ENCODE measurements around the gene FEZF2.

Gene FEZF2

GRCh38 chr3:62367763-62368195, 5.6 kb downstream of the FEZF2 start:
- Mint-ChIP-seq H3K27me3 (ENCODE audit: low read depth, poor library complexity) (peaks cover 100% of the 10 kb centered on the region), H3K27ac (no peak overlapping the region), H3K4me3 (no peak overlapping the region), H3K9me3 (no peaks in the 10 kb centered on the region), H3K36me3 (ENCODE audit: low read depth) (no peaks in the 10 kb centered on the region), H3K4me1 (peaks cover 22% of the 10 kb centered on the region)
- TF ChIP-seq, protein P1, sequence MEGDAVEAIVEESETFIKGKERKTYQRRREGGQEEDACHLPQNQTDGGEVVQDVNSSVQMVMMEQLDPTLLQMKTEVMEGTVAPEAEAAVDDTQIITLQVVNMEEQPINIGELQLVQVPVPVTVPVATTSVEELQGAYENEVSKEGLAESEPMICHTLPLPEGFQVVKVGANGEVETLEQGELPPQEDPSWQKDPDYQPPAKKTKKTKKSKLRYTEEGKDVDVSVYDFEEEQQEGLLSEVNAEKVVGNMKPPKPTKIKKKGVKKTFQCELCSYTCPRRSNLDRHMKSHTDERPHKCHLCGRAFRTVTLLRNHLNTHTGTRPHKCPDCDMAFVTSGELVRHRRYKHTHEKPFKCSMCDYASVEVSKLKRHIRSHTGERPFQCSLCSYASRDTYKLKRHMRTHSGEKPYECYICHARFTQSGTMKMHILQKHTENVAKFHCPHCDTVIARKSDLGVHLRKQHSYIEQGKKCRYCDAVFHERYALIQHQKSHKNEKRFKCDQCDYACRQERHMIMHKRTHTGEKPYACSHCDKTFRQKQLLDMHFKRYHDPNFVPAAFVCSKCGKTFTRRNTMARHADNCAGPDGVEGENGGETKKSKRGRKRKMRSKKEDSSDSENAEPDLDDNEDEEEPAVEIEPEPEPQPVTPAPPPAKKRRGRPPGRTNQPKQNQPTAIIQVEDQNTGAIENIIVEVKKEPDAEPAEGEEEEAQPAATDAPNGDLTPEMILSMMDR (IDR thresholded peaks at IDR 0.05): no peak
- no peak for DNase-seq

DNA sequence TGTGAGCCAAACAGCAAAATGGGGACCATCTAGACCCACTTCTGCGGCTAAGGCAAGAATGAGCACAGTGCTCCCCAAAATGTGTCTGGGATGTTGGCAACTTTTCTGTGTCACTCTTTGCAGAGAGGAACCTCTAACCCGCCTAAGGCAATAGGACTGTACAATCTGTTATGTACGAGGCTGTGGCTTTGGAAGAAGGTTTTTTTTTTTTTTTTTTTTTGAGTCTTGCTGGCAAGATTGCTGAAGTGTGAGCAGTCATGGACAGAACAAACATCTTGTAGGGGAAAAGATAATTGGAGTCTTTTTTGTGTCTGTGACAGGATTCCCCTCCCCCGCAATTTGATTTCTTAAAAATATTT, 7.2 kb downstream of the FEZF2 start:
- Mint-ChIP-seq H3K27ac (no peak overlapping the region), H3K27me3 (ENCODE audit: low read depth, poor library complexity) (peaks cover 88% of the 10 kb centered on the region), H3K4me1 (peaks cover 18% of the 10 kb centered on the region), H3K9me3 (no peaks in the 10 kb centered on the region), H3K4me3 (no peak overlapping the region), H3K36me3 (ENCODE audit: low read depth) (no peaks in the 10 kb centered on the region)
- TF ChIP-seq, protein P1 (IDR thresholded peaks at IDR 0.05): no peak
- DNase-seq: no peak

GRCh38 chr3:62365391-62366125, 7.8 kb downstream of the FEZF2 start:
- H3K36me3 Mint-ChIP-seq (ENCODE audit: low read depth): no peaks in the 10 kb centered on the region
- DNase-seq: no peak
- H3K4me1 Mint-ChIP-seq: peaks cover 13% of the 10 kb centered on the region
- H3K9me3 Mint-ChIP-seq: no peaks in the 10 kb centered on the region
- no peak overlapping the region for H3K4me3 Mint-ChIP-seq
- peaks cover 82% of the 10 kb centered on the region for H3K27me3 Mint-ChIP-seq (ENCODE audit: low read depth, poor library complexity)
- TF ChIP-seq, protein P1 (IDR thresholded peaks at IDR 0.05): no peak
- no peak overlapping the region for H3K27ac Mint-ChIP-seq

GRCh38 chr3:62364191-62364590, 9.2 kb downstream of the FEZF2 start:
- H3K27me3 Mint-ChIP-seq (ENCODE audit: low read depth, poor library complexity): peaks cover 68% of the 10 kb centered on the region
- peaks cover 5% of the 10 kb centered on the region for H3K4me1 Mint-ChIP-seq
- H3K27ac Mint-ChIP-seq: no peak overlapping the region
- TF ChIP-seq, protein P1 (IDR thresholded peaks at IDR 0.05): no peak
- DNase-seq: no peak
- no peaks in the 10 kb centered on the region for H3K36me3 Mint-ChIP-seq (ENCODE audit: low read depth)
- no peak overlapping the region for H3K4me3 Mint-ChIP-seq
- no peaks in the 10 kb centered on the region for H3K9me3 Mint-ChIP-seq

DNA sequence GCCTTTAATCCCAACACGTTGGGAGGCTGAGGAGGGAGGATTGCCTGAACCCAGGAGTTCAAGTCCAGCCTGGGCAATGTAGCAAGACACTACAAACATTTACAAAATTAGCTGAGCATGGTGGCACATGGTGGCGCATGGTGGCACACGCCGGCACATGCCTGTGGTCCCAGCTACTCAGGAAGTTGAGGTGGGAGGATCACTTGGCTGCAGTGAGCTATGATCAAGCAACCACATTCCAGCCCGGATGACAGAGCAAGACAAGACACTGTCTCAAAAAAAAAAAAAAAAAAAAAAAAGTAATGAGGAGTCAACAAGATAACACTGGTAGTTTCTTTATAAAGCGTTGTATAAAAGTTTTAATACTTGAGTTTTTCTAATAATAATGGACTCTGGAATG, 10.1 kb downstream of the FEZF2 start:
- no peaks in the 10 kb centered on the region for H3K4me1 Mint-ChIP-seq
- H3K27me3 Mint-ChIP-seq (ENCODE audit: low read depth, poor library complexity): peaks cover 59% of the 10 kb centered on the region

More for the DNA sequence above, 10.1 kb downstream of the FEZF2 start:
- H3K27ac Mint-ChIP-seq: no peak overlapping the region
- no peak for DNase-seq
- TF ChIP-seq, protein P1 (IDR thresholded peaks at IDR 0.05): no peak
- H3K36me3 Mint-ChIP-seq (ENCODE audit: low read depth): no peaks in the 10 kb centered on the region
- H3K9me3 Mint-ChIP-seq: no peaks in the 10 kb centered on the region
- no peak overlapping the region for H3K4me3 Mint-ChIP-seq

All from nephron progenitor cell (in vitro differentiated cells).